Fibroblast of lung (primary cell): Measurements from ENCODE around the gene PTPRZ1.

Experiments
- EZH2 ChIP-seq: IDR thresholded peaks from 2 replicates; pipeline ENCODE4 v1.5.1; 2012; ENCODE audit warnings: low read length, control low read depth, mild to moderate bottlenecking; ENCODE audit errors: missing control alignments
- TF ChIP-seq, protein P1 (sequence below), 2 donors: IDR thresholded peaks in 1 of 2; conservative IDR thresholded peaks in 1 of 2; 1 replicate in 1 of 2; 2 replicates in 1 of 2; pipeline ENCODE4 v1.5.1; 2011 to 2012; ENCODE audit warnings: low read length in 2 of 2, control low read depth in 1 of 2, inconsistent platforms in 1 of 2, low read depth in 1 of 2, mild to moderate bottlenecking in 1 of 2

DNA sequence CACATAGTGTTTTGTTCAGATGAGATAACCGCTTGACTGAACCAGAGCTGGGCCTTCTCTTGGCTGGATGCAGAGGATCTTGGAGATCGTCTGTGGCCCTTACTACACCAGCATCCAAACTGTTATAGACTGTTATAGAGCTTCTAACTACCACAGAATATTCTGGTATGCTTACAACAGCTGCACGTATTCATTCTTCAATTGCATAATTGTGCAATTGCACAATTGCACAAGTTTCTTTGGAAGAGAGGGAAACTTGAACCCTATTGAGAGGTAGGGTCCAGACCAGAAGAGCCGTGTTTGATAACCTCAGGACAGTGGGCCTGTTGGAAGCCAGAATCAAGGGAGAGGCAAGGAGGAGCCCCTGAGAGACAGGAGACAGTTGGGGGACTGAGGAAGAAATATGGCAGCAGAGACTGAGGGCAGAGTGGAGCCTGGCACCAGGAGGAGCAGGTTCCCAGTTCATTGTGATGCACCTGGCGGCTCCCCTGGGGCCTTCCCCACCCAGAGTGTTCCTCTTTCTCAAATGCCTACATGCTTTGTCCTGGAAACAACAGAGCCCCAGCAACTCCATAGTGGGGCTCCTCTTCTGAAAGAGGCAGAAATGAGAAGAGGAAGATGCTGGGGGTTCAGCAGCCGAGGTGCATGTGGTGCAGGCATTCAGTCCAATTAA, 64.1 kb downstream of the PTPRZ1 start:
- TF ChIP-seq, protein P1, sequence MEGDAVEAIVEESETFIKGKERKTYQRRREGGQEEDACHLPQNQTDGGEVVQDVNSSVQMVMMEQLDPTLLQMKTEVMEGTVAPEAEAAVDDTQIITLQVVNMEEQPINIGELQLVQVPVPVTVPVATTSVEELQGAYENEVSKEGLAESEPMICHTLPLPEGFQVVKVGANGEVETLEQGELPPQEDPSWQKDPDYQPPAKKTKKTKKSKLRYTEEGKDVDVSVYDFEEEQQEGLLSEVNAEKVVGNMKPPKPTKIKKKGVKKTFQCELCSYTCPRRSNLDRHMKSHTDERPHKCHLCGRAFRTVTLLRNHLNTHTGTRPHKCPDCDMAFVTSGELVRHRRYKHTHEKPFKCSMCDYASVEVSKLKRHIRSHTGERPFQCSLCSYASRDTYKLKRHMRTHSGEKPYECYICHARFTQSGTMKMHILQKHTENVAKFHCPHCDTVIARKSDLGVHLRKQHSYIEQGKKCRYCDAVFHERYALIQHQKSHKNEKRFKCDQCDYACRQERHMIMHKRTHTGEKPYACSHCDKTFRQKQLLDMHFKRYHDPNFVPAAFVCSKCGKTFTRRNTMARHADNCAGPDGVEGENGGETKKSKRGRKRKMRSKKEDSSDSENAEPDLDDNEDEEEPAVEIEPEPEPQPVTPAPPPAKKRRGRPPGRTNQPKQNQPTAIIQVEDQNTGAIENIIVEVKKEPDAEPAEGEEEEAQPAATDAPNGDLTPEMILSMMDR (conservative IDR thresholded peaks at IDR 0.05 in 1 of 2, IDR thresholded peaks at IDR 0.05 in 1 of 2; ENCODE audit: low read depth in 1 of 2, low read length in 2 of 2): no peak
- no peak for TF ChIP-seq EZH2
